SK-N-SH (cell line): Measurements from ENCODE around the gene RHBDF2. TPM values are rescaled to one million over a fixed set of nuclear protein-coding genes. Genes with fewer than 3 reads are reported as not detected.

Source experiments
- CTCF ChIA-PET: fragments of 300-600, 350-600 bp; formaldehyde crosslinking; extraction: SDS; loops from one replicate; lab custom pipeline; 2021; lab: Yijun Ruan, JAX
- POLR2A ChIA-PET: fragments of 350-600 bp; sonication (Branson Sonifier 250); formaldehyde crosslinking; extraction: SDS; loops from one replicate; lab custom pipeline; 2020; ENCODE audit warnings: antibody characterized with exemption, inconsistent platforms; lab: Yijun Ruan, JAX
- DNase-seq: peaks from one replicate; pipeline ENCODE4 v3.0.0; 2012
- H2AFZ ChIP-seq: fragments of 200-600 bp; sonication (generic); 2 replicates; pipeline ENCODE4 v1.8.1; 2016; ENCODE audit warnings: antibody characterized with exemption, mild to moderate bottlenecking, low read depth
- H3F3A ChIP-seq: fragments of 200-600 bp; sonication (generic); replicated peaks from 2 replicates; pipeline ENCODE3; 2016; ENCODE audit warnings: antibody characterized with exemption, mild to moderate bottlenecking; ENCODE audit not compliant: insufficient read depth
- H3K27ac ChIP-seq, 2 experiments: fragments of 200-500 bp in 1 of 2; fragments of 200-600 bp in 1 of 2; sonication (Bioruptor generic) in 1 of 2; sonication (generic), shearing (Covaris generic) in 1 of 2; 2 replicates each; pipeline versions ENCODE4 v1.5.1 to v1.6.1; 2014 to 2016; ENCODE audit warnings: low read depth in 2 of 2, inconsistent platforms in 1 of 2, low read length in 1 of 2, mild to moderate bottlenecking in 1 of 2, mixed read lengths in 1 of 2
- H3K27me3 ChIP-seq: fragments of 200-600 bp; sonication (generic), shearing (Covaris generic); 2 replicates; pipeline ENCODE4 v1.6.1; 2016; ENCODE audit warnings: mixed run types; ENCODE audit not compliant: insufficient read depth
- H3K36me3 ChIP-seq, 2 experiments: fragments of 200-500 bp in 1 of 2; fragments of 200-600 bp in 1 of 2; sonication (Bioruptor generic) in 1 of 2; sonication (generic) in 1 of 2; replicated peaks in 1 of 2; 2 replicates each; pipeline versions ENCODE3 to v1.5.1; 2014 to 2016; ENCODE audit warnings: low read length in 1 of 2, mild to moderate bottlenecking in 1 of 2; ENCODE audit not compliant: insufficient read depth in 2 of 2, control insufficient read depth in 1 of 2
- H3K4me1 ChIP-seq, 2 experiments: fragments of 200-500 bp in 1 of 2; fragments of 200-600 bp in 1 of 2; sonication (Bioruptor generic) in 1 of 2; sonication (generic), shearing (Covaris generic) in 1 of 2; 2 replicates each; pipeline versions ENCODE4 v1.5.1 to v1.6.1; 2014 to 2016; ENCODE audit warnings: low read depth in 1 of 2, low read length in 1 of 2, mixed run types in 1 of 2; ENCODE audit not compliant: insufficient read depth in 2 of 2, control insufficient read depth in 1 of 2
- H3K4me2 ChIP-seq: fragments of 200-600 bp; sonication (generic), shearing (Covaris generic); 2 replicates; pipeline ENCODE4 v1.6.1; 2017; ENCODE audit warnings: mixed run types
- H3K4me3 ChIP-seq, 2 experiments: fragments of 200-500 bp in 1 of 2; fragments of 200-600 bp in 1 of 2; sonication (Bioruptor generic) in 1 of 2; sonication (generic), shearing (Covaris generic) in 1 of 2; 2 replicates each; pipeline versions ENCODE4 v1.5.1 to v1.8.1; 2014 to 2016; ENCODE audit warnings: low read depth in 2 of 2, inconsistent platforms in 1 of 2, low read length in 1 of 2, mild to moderate bottlenecking in 1 of 2, mixed read lengths in 1 of 2, moderate library complexity in 1 of 2
- H3K79me2 ChIP-seq: fragments of 200-600 bp; sonication (generic); 2 replicates; pipeline ENCODE4 v1.8.1; 2017; ENCODE audit warnings: mild to moderate bottlenecking; ENCODE audit not compliant: insufficient read depth
- H3K9ac ChIP-seq: fragments of 200-600 bp; sonication (generic); 2 replicates; pipeline ENCODE4 v1.6.1; 2017; ENCODE audit warnings: mixed run types
- H3K9me2 ChIP-seq: fragments of 200-600 bp; sonication (generic); 2 replicates; pipeline ENCODE4 v1.6.1; 2017; ENCODE audit warnings: mixed run types
- H3K9me3 ChIP-seq: fragments of 200-600 bp; sonication (generic); 2 replicates; pipeline ENCODE4 v1.6.1; 2017; ENCODE audit warnings: mixed run types, mild to moderate bottlenecking, moderate library complexity
- H4K20me1 ChIP-seq: fragments of 200-600 bp; sonication (generic); 2 replicates; pipeline ENCODE4 v1.6.1; 2017; ENCODE audit warnings: mild to moderate bottlenecking, mixed run types; ENCODE audit not compliant: insufficient read depth
- CHD2 ChIP-seq: fragments of 150-350 bp; IDR thresholded peaks from 2 replicates; pipeline ENCODE4 v1.6.1; 2018; ENCODE audit warnings: low read length; ENCODE audit not compliant: partially characterized antibody
- FOSL2 ChIP-seq: IDR thresholded peaks from 2 replicates; pipeline ENCODE4 v1.4.0; 2012; ENCODE audit warnings: low read depth, mild to moderate bottlenecking, moderate library complexity, borderline replicate concordance
- FOXJ3 ChIP-seq: sonication (generic); formaldehyde crosslinking; IDR thresholded peaks from 2 replicates; pipeline ENCODE4 v1.5.1; 2020; ENCODE audit warnings: mild to moderate bottlenecking, missing genetic modification reagents
- GABPA ChIP-seq: IDR thresholded peaks from 2 replicates; pipeline ENCODE4 v1.4.0; 2012; ENCODE audit warnings: low read depth, mild to moderate bottlenecking
- GATA2 ChIP-seq: sonication (generic); formaldehyde crosslinking; IDR thresholded peaks from 2 replicates; pipeline ENCODE4 v1.5.0; 2020; ENCODE audit warnings: mild to moderate bottlenecking, missing genetic modification reagents
- MEF2A ChIP-seq: IDR thresholded peaks from 2 replicates; pipeline ENCODE4 v1.4.0; 2012; ENCODE audit warnings: low read depth, borderline replicate concordance
- MXI1 ChIP-seq: IDR thresholded peaks from 2 replicates; pipeline ENCODE4 v1.6.1; 2012; ENCODE audit warnings: mild to moderate bottlenecking, low read depth, low read length, improper control_type of control experiment
- NFIC ChIP-seq: IDR thresholded peaks from 2 replicates; pipeline ENCODE4 v1.4.0; 2012; ENCODE audit warnings: borderline replicate concordance
- RAD21 ChIP-seq: IDR thresholded peaks from 2 replicates; pipeline ENCODE4 v1.6.1; 2012; ENCODE audit warnings: mild to moderate bottlenecking, low read length
- RFX5 ChIP-seq: IDR thresholded peaks from 2 replicates; pipeline ENCODE4 v1.6.1; 2012; ENCODE audit warnings: mild to moderate bottlenecking, improper control_type of control experiment, low read length
- RXRA ChIP-seq: IDR thresholded peaks from 2 replicates; pipeline ENCODE4 v1.4.0; 2012; ENCODE audit warnings: low read depth, mild to moderate bottlenecking, borderline replicate concordance
- TCF12 ChIP-seq: IDR thresholded peaks from 2 replicates; pipeline ENCODE4 v1.4.0; 2012
- YY1 ChIP-seq: IDR thresholded peaks from 2 replicates; pipeline ENCODE4 v1.4.0; 2012; ENCODE audit warnings: low read depth, mild to moderate bottlenecking
- WGBS: methylation state at CpG from one replicate; pipeline ENCODE4 v1.1.6; 2017; ENCODE audit warnings: low lambda C conversion rate; 5-methylcytosine and 5-hydroxymethylcytosine counted together
- polyA plus RNA-seq, 3 experiments: library from polyadenylated mRNA; depleted of rRNA; stranded (reverse); fragments of >200 nt; gene quantifications; 2 replicates each; pipeline ENCODE4 v1.2.3, GENCODE V29; 2012
- TF ChIP-seq, protein P1 (sequence below): fragments of 150-350 bp; IDR thresholded peaks from 2 replicates; pipeline ENCODE4 v1.6.1; 2016; ENCODE audit warnings: mild to moderate bottlenecking, low read depth, low read length
- TF ChIP-seq, protein P2 (sequence below): IDR thresholded peaks from 2 replicates; pipeline ENCODE4 v1.4.0; 2012; ENCODE audit warnings: low read depth, borderline replicate concordance
- TF ChIP-seq, protein P3 (sequence below): IDR thresholded peaks from 2 replicates; pipeline ENCODE4 v1.4.0; 2012; ENCODE audit warnings: low read depth
- TF ChIP-seq, protein P4 (sequence below): IDR thresholded peaks from 2 replicates; pipeline ENCODE4 v1.4.0; 2012; ENCODE audit warnings: low read depth, borderline replicate concordance
- TF ChIP-seq, protein P5 (sequence below): fragments of 150-350 bp; IDR thresholded peaks from 2 replicates; pipeline ENCODE4 v1.6.1; 2017; ENCODE audit warnings: antibody characterized with exemption, low read length, low read depth, borderline replicate concordance
- TF ChIP-seq, protein P6 (sequence below): IDR thresholded peaks from 2 replicates; pipeline ENCODE4 v1.6.1; 2012; ENCODE audit warnings: mild to moderate bottlenecking, low read depth, low read length, moderate library complexity
- TF ChIP-seq, protein P7 (sequence below): IDR thresholded peaks from 2 replicates; pipeline ENCODE4; 2012

Gene RHBDF2
- polyA plus RNA-seq, 1 of the 3 experiments (the other 2 are of a cell fraction): 16.1 TPM

DNA sequence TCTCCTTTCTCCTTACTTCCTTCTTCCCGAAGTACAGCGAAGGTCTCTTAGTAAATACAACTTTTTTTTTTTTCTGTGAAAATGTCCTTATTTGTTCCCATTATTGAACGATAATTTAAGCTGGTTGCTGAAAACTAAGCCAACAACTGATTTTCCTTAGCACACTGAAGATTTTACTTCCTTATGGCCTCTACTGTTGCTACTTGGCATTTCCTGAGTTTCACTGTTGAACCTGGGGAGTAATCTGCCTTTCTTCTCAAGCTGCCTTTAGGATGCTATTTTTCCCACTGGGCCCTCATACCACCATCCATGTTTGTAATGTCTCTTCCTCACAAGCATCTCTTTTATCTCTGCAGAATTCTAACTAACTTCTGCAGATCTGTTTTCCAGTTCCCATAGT, 74.4 kb downstream of the RHBDF2 start (continued):
- TF ChIP-seq, protein P1, sequence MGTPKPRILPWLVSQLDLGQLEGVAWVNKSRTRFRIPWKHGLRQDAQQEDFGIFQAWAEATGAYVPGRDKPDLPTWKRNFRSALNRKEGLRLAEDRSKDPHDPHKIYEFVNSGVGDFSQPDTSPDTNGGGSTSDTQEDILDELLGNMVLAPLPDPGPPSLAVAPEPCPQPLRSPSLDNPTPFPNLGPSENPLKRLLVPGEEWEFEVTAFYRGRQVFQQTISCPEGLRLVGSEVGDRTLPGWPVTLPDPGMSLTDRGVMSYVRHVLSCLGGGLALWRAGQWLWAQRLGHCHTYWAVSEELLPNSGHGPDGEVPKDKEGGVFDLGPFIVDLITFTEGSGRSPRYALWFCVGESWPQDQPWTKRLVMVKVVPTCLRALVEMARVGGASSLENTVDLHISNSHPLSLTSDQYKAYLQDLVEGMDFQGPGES: no peak
- TF ChIP-seq, protein P2, sequence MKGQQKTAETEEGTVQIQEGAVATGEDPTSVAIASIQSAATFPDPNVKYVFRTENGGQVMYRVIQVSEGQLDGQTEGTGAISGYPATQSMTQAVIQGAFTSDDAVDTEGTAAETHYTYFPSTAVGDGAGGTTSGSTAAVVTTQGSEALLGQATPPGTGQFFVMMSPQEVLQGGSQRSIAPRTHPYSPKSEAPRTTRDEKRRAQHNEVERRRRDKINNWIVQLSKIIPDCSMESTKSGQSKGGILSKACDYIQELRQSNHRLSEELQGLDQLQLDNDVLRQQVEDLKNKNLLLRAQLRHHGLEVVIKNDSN: no peak
- TF ChIP-seq NFIC: no peak
- no peak for TF ChIP-seq RFX5
- TF ChIP-seq, protein P3, sequence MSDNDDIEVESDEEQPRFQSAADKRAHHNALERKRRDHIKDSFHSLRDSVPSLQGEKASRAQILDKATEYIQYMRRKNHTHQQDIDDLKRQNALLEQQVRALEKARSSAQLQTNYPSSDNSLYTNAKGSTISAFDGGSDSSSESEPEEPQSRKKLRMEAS: no peak
- TF ChIP-seq, protein P4, sequence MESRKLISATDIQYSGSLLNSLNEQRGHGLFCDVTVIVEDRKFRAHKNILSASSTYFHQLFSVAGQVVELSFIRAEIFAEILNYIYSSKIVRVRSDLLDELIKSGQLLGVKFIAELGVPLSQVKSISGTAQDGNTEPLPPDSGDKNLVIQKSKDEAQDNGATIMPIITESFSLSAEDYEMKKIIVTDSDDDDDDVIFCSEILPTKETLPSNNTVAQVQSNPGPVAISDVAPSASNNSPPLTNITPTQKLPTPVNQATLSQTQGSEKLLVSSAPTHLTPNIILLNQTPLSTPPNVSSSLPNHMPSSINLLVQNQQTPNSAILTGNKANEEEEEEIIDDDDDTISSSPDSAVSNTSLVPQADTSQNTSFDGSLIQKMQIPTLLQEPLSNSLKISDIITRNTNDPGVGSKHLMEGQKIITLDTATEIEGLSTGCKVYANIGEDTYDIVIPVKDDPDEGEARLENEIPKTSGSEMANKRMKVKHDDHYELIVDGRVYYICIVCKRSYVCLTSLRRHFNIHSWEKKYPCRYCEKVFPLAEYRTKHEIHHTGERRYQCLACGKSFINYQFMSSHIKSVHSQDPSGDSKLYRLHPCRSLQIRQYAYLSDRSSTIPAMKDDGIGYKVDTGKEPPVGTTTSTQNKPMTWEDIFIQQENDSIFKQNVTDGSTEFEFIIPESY: no peak
- no peak for TF ChIP-seq RXRA
- TF ChIP-seq, protein P5, sequence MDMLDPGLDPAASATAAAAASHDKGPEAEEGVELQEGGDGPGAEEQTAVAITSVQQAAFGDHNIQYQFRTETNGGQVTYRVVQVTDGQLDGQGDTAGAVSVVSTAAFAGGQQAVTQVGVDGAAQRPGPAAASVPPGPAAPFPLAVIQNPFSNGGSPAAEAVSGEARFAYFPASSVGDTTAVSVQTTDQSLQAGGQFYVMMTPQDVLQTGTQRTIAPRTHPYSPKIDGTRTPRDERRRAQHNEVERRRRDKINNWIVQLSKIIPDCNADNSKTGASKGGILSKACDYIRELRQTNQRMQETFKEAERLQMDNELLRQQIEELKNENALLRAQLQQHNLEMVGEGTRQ: no peak
- TF ChIP-seq FOSL2: no peak

DNA sequence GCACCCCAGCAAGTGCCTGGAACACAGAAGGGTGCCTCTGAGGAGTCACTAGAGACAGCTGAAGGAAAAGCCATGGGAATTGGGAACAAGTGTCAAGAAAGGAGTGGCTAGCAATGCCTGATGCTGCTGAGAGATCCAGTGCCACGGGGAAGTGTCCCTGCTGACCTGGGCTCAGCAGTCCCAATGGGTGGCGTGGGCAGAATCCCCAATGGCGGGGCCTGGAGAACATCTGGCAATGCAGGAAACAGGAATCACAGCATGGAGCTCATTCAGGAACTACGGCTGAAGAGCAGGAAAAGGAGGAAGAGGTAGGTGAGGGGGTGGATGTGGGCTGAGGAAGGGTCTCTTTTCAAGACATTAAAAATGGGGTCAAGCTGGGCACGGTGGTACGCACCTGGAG, 78.4 kb downstream of the RHBDF2 start:
- Histone ChIP-seq H3K9me2 (no peaks in the 10 kb centered on the region), H4K20me1 (peaks cover 48% of the 10 kb centered on the region), H3K27ac (no peak overlapping the region), H2AFZ (no peak overlapping the region), H3K36me3 (no peaks in the 10 kb centered on the region), H3K9me3 (no peaks in the 10 kb centered on the region), H3K27me3 (no peaks in the 10 kb centered on the region), H3K9ac (no peak overlapping the region), H3K79me2 (peaks cover 54% of the 10 kb centered on the region), H3F3A (peaks cover 3% of the 10 kb centered on the region), H3K4me1 (peaks cover 9 to 23% of the 10 kb centered on the region in 2 experiments; a peak in 2 of 4 replicates), H3K4me3 (no peak overlapping the region), H3K4me2 (no peak overlapping the region)
- TF ChIP-seq, protein P1: no peak
- TF ChIP-seq CHD2: no peak
- TF ChIP-seq FOXJ3 (CRISPR knock-in tag): no peak
- TF ChIP-seq MEF2A: no peak
- TF ChIP-seq GATA2: no peak
- TF ChIP-seq NFIC: no peak
- no peak for TF ChIP-seq RAD21
- TF ChIP-seq, protein P6, sequence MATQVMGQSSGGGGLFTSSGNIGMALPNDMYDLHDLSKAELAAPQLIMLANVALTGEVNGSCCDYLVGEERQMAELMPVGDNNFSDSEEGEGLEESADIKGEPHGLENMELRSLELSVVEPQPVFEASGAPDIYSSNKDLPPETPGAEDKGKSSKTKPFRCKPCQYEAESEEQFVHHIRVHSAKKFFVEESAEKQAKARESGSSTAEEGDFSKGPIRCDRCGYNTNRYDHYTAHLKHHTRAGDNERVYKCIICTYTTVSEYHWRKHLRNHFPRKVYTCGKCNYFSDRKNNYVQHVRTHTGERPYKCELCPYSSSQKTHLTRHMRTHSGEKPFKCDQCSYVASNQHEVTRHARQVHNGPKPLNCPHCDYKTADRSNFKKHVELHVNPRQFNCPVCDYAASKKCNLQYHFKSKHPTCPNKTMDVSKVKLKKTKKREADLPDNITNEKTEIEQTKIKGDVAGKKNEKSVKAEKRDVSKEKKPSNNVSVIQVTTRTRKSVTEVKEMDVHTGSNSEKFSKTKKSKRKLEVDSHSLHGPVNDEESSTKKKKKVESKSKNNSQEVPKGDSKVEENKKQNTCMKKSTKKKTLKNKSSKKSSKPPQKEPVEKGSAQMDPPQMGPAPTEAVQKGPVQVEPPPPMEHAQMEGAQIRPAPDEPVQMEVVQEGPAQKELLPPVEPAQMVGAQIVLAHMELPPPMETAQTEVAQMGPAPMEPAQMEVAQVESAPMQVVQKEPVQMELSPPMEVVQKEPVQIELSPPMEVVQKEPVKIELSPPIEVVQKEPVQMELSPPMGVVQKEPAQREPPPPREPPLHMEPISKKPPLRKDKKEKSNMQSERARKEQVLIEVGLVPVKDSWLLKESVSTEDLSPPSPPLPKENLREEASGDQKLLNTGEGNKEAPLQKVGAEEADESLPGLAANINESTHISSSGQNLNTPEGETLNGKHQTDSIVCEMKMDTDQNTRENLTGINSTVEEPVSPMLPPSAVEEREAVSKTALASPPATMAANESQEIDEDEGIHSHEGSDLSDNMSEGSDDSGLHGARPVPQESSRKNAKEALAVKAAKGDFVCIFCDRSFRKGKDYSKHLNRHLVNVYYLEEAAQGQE: no peak
- TF ChIP-seq, protein P7, sequence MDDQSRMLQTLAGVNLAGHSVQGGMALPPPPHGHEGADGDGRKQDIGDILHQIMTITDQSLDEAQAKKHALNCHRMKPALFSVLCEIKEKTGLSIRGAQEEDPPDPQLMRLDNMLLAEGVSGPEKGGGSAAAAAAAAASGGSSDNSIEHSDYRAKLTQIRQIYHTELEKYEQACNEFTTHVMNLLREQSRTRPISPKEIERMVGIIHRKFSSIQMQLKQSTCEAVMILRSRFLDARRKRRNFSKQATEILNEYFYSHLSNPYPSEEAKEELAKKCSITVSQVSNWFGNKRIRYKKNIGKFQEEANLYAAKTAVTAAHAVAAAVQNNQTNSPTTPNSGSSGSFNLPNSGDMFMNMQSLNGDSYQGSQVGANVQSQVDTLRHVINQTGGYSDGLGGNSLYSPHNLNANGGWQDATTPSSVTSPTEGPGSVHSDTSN: no peak
- TF ChIP-seq RXRA: no peak
- no peak for TF ChIP-seq GABPA
- no peak for TF ChIP-seq YY1
- TF ChIP-seq MXI1: no peak
- TF ChIP-seq RFX5: no peak
- no peak for TF ChIP-seq TCF12
- WGBS: 89% methylated on average over 6 of the region's 6 CpGs
- no peak for DNase-seq
- POLR2A ChIA-PET: no interaction called here
- CTCF ChIA-PET: interaction anchor here (0.7 to 1.9 kb wide), 8 partner anchors 9 to 259 kb away, joined by 3 to 6 read pairs (median 3); no protein-coding TSS in a partner anchor
